NCI-H82 treated with DMSO at 0.1 percent for 48 hours (cell line): ENCODE results near the gene VEPH1.
A peak's percentile ranks its signal among the peaks of the same experiment; 100 is the strongest.

Source experiments
- DNase-seq: peaks from one replicate; lab custom pipeline; 2025; ENCODE audit not compliant: unreplicated experiment; lab: John Stamatoyannopoulos, UW

Gene VEPH1

GRCh38 chr3:157502916-157503595 lies at the start of gene VEPH1:
TSS of gene VEPH1 (minus strand) at chr3:157503416. CDS start at chr3:157495349, 8,067 bp downstream.
- no peak for DNase-seq

DNA sequence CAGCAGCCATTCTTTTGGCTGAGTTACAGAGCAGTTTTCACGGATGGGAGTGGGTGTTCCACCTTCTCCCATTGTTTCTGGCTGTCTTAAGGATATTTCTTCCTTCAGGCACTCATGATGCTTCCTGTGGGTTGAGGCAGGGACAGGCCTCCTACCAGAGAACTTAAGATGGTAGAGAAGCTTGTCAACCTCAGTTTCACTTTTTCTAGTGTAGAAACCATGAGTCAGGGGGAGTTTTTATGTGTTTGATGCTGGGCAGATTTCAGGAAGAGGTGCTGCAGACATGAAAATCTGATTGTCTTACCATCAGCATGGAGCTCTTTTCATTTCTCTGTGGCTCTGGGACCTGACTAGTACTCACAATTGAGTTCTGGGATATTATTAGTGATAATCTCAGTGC lies 48.7 kb upstream of the VEPH1 start:
- DNase-seq: no peak

- DNase-seq: no peak
Observed at GRCh38 chr3:157549498-157549897, 46.3 kb upstream of the VEPH1 start.

GRCh38 chr3:157544501-157545130 lies 41.4 kb upstream of the VEPH1 start:
- no peak for DNase-seq

GRCh38 chr3:157543501-157544035 lies 40.4 kb upstream of the VEPH1 start:
- no peak for DNase-seq

- DNase-seq: no peak
Observed at GRCh38 chr3:157542711-157543500, 39.7 kb upstream of the VEPH1 start.

DNA sequence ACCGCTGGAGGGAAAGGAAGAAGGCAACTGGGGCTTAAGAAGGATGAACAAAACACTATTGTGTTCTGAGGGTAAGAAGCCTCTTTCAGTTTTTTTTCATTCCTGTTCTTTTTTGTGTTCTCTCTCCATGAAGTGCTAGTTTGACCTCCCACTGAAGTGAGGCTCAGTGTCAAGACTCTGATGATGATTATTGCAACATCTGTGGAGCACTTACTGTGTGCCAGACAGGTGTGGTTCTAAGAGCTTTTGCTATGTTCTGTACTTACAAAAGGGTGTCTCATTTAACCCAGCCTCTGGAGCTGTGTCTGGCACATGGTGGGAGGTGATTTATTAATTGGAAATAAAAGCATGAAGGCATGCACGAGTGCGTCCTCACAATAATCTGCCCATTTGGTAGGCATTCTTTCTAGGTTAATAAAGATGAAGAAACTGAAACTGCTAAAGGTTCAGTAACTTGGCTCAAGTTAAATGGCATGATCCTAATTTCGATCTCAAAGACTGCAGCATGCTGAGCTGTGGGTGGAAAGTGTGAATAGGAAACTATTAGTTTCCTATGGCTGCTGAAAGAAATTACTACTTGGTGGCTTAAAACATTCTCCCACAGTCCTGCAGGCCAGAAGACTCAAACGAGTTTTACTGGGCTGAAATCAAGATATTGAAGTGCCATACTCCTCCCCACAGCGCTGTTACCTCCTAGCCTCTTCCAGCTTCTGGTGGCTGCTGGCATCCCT lies 38.5 kb upstream of the VEPH1 start:
- DNase-seq: no peak

GRCh38 chr3:157540656-157541055 lies 37.4 kb upstream of the VEPH1 start:
- DNase-seq: no peak

- no peak for DNase-seq
Observed at GRCh38 chr3:157535667-157536066, 32.5 kb upstream of the VEPH1 start.

- DNase-seq: no peak
Observed at GRCh38 chr3:157534725-157535161, 31.5 kb upstream of the VEPH1 start.

- no peak for DNase-seq
Observed at GRCh38 chr3:157533298-157534070, 30.3 kb upstream of the VEPH1 start.

- peak; percentile 66 for DNase-seq
Observed at GRCh38 chr3:157532529-157533297, 29.5 kb upstream of the VEPH1 start.

GRCh38 chr3:157531771-157532170 lies 28.6 kb upstream of the VEPH1 start:
- DNase-seq: no peak

GRCh38 chr3:157531301-157531660 lies 28.1 kb upstream of the VEPH1 start:
- DNase-seq: no peak

- DNase-seq: no peak
Observed at GRCh38 chr3:157530637-157531300, 27.6 kb upstream of the VEPH1 start.

GRCh38 chr3:157529751-157530150 lies 26.5 kb upstream of the VEPH1 start:
- DNase-seq: no peak

DNA sequence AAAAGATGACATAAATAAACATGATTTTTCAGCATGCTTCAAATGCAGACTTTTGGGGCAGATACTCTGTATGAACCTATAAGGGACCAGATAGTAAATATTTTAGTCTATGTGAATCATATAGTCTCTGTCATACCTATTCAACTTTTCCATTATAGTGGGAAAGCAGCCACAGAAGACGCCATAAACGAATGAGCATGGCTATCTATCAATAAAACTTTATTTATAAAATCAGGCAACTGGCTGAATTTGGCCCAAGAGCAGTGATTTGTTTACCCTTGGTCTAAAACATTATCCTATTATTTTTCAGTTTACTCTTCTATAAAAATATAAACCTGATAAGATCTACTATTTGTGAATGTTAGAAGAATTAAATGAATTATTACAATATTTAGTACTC lies 25.9 kb upstream of the VEPH1 start:
- no peak for DNase-seq

DNA sequence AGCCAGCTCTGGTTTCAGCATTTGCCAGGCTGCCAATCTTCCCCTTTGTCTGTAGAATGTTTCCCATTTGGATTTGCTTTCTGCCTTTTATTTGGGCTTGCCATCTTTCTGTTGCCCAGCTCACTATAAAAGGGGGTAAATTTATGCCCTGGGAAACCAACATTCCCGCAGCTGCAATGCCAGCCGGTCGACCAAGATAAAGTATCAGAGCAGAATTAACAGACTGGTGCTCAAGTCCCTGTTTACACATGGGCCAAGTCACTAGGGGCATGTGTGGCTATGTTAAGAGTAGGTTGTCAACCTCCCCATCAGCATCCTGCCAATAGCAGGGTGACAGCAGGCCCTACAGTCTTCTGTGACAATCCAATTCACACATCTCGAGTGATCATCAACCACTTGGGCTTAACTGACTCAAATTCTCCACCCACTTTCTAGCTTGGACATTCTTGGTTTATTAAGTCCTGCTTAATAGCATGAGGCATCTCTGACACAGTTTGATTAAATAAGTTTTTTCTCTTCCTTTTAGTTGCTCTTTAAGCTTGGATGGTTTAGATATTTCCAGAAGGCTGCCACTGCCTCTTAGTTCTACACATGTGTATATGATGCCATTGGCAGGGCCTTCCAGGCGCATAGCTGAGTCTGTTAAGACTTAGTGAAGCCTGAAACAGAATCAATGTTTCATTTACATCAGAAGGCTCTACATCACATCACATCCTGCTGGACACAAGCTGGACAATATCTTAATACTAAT lies 24.1 kb upstream of the VEPH1 start:
- DNase-seq: no peak
